Brain microvascular endothelial cell (primary cell): Measurements from ENCODE around the gene ALOX15.

Experiments
- DNase-seq: peaks from one replicate; pipeline ENCODE4 v3.0.0-alpha.2; 2020
- H3K27ac ChIP-seq: fragments of 250-450 bp; sonication (Bioruptor Pico); 2 replicates; pipeline ENCODE4 v1.5.1; 2020; ENCODE audit warnings: mild to moderate bottlenecking, moderate library complexity
- H3K27me3 ChIP-seq: fragments of 250-450 bp; sonication (Bioruptor Pico); replicated peaks from 2 replicates; pipeline ENCODE4 v1.5.1; 2020; ENCODE audit warnings: mild to moderate bottlenecking
- H3K36me3 ChIP-seq: fragments of 250-450 bp; sonication (Bioruptor Pico); replicated peaks from 2 replicates; pipeline ENCODE4 v1.5.1; 2020; ENCODE audit warnings: mild to moderate bottlenecking
- H3K4me3 ChIP-seq: 2 replicates; pipeline ENCODE4 v1.5.1; 2011; ENCODE audit warnings: low read depth, mild to moderate bottlenecking, control low read depth, low read length, moderate library complexity
- in situ Hi-C: cut with HindIII; loops from 2 replicates; pipeline ENCODE4 v1.10.0; 2017; ENCODE audit warnings: low sequenced_read_pairs, low pct_ligation_motif_present
- TF ChIP-seq, protein P1 (sequence below): IDR thresholded peaks from 2 replicates; pipeline ENCODE4 v1.5.1; 2011; ENCODE audit warnings: low read depth, mild to moderate bottlenecking, moderate library complexity, low read length, control low read depth, inconsistent platforms; ENCODE audit errors: missing control alignments

The ALOX15 gene

DNA sequence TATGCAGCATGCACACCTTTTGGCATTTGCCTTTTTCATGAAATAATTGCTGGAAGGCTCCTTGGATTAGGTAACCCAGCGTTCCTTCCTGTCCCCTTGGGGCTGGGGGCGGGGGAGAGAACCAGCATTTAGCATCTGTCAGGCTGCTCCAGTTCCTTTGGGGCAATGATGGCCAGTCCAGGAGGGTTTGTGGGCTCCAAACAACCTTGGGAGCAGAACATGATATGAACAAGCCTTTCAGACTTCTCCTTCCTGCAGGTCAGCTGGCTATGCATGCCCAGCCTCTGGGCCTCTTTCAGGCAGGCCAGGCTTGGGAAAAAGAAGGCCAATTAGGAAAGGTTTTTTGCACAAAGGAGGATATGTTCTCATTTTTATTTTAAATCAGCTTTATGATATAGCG is 58.3 kb downstream of the ALOX15 start:
- DNase-seq: no peak
- Histone ChIP-seq H3K36me3 (no peaks in the 10 kb centered on the region), H3K27ac (no peak overlapping the region), H3K4me3 (no peak overlapping the region), H3K27me3 (peaks cover 50% of the 10 kb centered on the region)
- in situ Hi-C loops: no loop called here
- TF ChIP-seq, protein P1, sequence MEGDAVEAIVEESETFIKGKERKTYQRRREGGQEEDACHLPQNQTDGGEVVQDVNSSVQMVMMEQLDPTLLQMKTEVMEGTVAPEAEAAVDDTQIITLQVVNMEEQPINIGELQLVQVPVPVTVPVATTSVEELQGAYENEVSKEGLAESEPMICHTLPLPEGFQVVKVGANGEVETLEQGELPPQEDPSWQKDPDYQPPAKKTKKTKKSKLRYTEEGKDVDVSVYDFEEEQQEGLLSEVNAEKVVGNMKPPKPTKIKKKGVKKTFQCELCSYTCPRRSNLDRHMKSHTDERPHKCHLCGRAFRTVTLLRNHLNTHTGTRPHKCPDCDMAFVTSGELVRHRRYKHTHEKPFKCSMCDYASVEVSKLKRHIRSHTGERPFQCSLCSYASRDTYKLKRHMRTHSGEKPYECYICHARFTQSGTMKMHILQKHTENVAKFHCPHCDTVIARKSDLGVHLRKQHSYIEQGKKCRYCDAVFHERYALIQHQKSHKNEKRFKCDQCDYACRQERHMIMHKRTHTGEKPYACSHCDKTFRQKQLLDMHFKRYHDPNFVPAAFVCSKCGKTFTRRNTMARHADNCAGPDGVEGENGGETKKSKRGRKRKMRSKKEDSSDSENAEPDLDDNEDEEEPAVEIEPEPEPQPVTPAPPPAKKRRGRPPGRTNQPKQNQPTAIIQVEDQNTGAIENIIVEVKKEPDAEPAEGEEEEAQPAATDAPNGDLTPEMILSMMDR: no peak

DNA sequence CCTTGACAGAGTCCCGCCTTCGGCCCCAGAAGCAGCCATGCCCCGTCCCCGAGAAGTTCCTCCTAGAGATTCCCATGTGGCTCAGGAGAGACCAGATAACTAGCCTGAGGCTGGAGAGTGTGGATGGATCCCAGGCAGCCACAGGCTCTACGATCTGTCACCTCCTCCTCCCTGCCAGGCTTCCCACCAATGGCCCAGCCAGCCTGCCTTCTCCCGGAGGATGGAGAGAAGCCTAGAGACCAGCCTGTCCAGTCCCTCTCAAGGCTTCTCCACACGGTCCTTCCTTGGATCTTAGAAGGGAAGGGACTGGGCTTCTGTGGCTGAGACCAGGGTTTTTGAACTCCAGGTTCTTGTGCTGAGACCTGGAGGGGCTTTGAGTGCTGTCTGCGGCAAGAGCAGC is 58.8 kb downstream of the ALOX15 start:
- no peak for DNase-seq
- H3K27ac ChIP-seq: no peak overlapping the region
- TF ChIP-seq, protein P1: no peak
- in situ Hi-C loops: no loop called here
- H3K36me3 ChIP-seq: no peaks in the 10 kb centered on the region
- H3K4me3 ChIP-seq: no peak overlapping the region
- H3K27me3 ChIP-seq: peaks cover 48% of the 10 kb centered on the region

DNA sequence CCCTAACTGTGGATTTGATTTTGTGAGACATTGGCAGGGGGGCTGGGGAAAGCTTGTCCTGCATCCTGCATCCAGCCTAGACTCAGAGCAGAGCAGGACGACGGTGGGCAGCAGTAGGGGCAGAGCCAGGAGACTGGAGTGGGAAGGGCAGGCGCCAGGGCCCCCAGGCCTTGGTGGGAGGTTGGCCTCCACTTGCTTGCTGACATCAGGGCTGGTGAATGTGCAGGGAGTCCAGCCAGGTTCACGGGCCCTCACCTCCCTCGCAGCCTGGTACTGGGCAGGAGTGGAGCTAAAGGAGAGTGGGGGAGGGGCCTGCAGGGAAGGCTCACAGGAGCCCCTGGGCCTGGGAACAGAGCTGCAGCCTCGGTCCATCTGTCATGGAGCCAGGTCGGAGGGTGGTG is 59.4 kb downstream of the ALOX15 start:
- H3K27me3 ChIP-seq: peaks cover 46% of the 10 kb centered on the region
- no peak overlapping the region for H3K4me3 ChIP-seq
- in situ Hi-C loops: no loop called here
- TF ChIP-seq, protein P1: no peak
- no peak overlapping the region for H3K27ac ChIP-seq
- no peaks in the 10 kb centered on the region for H3K36me3 ChIP-seq
- DNase-seq: no peak
